ENCODE results near the gene CD96. TPM values are rescaled to one million over a fixed set of nuclear protein-coding genes. Genes with fewer than 3 reads are reported as not detected.

The CD96 gene
- total and polyA plus RNA-seq, 2 experiments from 2014 or later, result 0.91 TPM; not detected in 1

DNA sequence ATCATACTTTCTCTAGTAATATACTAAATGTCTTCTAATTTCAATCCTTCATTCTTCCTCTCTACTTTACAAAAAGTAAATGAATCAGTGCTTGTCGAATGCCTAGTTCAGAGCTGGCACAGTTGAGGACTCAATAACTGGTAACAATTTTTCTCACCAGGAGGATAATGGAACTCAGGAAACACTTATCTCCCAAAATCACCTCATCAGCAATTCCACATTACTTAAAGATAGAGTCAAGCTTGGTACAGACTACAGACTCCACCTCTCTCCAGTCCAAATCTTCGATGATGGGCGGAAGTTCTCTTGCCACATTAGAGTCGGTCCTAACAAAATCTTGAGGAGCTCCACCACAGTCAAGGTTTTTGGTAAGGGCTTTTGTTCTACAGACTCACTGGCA lies 36.9 kb downstream of the CD96 start:
- no peaks in the 10 kb centered on the region for H4K20me1 ChIP-seq (replicated peaks; ENCODE audit: insufficient read depth)
- Mint-ChIP-seq H3K27me3 (ENCODE audit: insufficient read depth, low read depth, poor library complexity) (no peaks in the 10 kb centered on the region), H3K9me3 (peaks cover 9% of the 10 kb centered on the region), H3K36me3 (ENCODE audit: low read depth) (peaks cover 1% of the 10 kb centered on the region; the same call in 2 of the 3 replicates), H3K4me1 (no peaks in the 10 kb centered on the region; the same call in 2 of the 3 replicates), H3K27ac (no peak overlapping the region), H3K4me3 (no peak overlapping the region)
- peaks cover 4% of the 10 kb centered on the region; the same call in 1 of the 2 replicates for H3K9me2 ChIP-seq (ENCODE audit: insufficient read depth)
- H3K79me2 ChIP-seq (replicated peaks; ENCODE audit: insufficient read depth), result no peaks in the 10 kb centered on the region
- H3K4me3 ChIP-seq, result no peak overlapping the region
- no peaks in the 10 kb centered on the region for H3K27me3 ChIP-seq (ENCODE audit: insufficient read depth)
- H3K4me2 ChIP-seq, result no peak overlapping the region
- no peaks in the 10 kb centered on the region for H3K4me1 ChIP-seq (ENCODE audit: insufficient read depth)
- TF ChIP-seq, protein P1, sequence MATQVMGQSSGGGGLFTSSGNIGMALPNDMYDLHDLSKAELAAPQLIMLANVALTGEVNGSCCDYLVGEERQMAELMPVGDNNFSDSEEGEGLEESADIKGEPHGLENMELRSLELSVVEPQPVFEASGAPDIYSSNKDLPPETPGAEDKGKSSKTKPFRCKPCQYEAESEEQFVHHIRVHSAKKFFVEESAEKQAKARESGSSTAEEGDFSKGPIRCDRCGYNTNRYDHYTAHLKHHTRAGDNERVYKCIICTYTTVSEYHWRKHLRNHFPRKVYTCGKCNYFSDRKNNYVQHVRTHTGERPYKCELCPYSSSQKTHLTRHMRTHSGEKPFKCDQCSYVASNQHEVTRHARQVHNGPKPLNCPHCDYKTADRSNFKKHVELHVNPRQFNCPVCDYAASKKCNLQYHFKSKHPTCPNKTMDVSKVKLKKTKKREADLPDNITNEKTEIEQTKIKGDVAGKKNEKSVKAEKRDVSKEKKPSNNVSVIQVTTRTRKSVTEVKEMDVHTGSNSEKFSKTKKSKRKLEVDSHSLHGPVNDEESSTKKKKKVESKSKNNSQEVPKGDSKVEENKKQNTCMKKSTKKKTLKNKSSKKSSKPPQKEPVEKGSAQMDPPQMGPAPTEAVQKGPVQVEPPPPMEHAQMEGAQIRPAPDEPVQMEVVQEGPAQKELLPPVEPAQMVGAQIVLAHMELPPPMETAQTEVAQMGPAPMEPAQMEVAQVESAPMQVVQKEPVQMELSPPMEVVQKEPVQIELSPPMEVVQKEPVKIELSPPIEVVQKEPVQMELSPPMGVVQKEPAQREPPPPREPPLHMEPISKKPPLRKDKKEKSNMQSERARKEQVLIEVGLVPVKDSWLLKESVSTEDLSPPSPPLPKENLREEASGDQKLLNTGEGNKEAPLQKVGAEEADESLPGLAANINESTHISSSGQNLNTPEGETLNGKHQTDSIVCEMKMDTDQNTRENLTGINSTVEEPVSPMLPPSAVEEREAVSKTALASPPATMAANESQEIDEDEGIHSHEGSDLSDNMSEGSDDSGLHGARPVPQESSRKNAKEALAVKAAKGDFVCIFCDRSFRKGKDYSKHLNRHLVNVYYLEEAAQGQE (IDR thresholded peaks at IDR 0.05; ENCODE audit: unreplicated experiment), result no peak
- TF ChIP-seq POLR2AphosphoS5 (IDR thresholded peaks at IDR 0.05; ENCODE audit: low read depth) (no peak), STAT1 (IDR thresholded peaks at IDR 0.05; ENCODE audit: unreplicated experiment) (no peak), CREB1 (CRISPR knock-in tag; IDR thresholded peaks at IDR 0.05; ENCODE audit: low read depth) (no peak), EZH2 (IDR thresholded peaks at IDR 0.05; ENCODE audit: low read depth, unreplicated experiment) (no peak), ZNF114 (CRISPR knock-in tag; IDR thresholded peaks at IDR 0.05) (no peak), EZH2phosphoT487 (IDR thresholded peaks at IDR 0.05; ENCODE audit: unreplicated experiment) (no peak), ZNF331 (CRISPR knock-in tag; IDR thresholded peaks at IDR 0.05; ENCODE audit: low read depth) (no peak), NANOG (IDR thresholded peaks at IDR 0.05; ENCODE audit: borderline replicate concordance) (no peak), JUNB (IDR thresholded peaks at IDR 0.05; ENCODE audit: unreplicated experiment) (no peak)
- TF ChIP-seq, protein P2, sequence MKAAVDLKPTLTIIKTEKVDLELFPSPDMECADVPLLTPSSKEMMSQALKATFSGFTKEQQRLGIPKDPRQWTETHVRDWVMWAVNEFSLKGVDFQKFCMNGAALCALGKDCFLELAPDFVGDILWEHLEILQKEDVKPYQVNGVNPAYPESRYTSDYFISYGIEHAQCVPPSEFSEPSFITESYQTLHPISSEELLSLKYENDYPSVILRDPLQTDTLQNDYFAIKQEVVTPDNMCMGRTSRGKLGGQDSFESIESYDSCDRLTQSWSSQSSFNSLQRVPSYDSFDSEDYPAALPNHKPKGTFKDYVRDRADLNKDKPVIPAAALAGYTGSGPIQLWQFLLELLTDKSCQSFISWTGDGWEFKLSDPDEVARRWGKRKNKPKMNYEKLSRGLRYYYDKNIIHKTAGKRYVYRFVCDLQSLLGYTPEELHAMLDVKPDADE (IDR thresholded peaks at IDR 0.05), result no peak
- TF ChIP-seq, protein P3, sequence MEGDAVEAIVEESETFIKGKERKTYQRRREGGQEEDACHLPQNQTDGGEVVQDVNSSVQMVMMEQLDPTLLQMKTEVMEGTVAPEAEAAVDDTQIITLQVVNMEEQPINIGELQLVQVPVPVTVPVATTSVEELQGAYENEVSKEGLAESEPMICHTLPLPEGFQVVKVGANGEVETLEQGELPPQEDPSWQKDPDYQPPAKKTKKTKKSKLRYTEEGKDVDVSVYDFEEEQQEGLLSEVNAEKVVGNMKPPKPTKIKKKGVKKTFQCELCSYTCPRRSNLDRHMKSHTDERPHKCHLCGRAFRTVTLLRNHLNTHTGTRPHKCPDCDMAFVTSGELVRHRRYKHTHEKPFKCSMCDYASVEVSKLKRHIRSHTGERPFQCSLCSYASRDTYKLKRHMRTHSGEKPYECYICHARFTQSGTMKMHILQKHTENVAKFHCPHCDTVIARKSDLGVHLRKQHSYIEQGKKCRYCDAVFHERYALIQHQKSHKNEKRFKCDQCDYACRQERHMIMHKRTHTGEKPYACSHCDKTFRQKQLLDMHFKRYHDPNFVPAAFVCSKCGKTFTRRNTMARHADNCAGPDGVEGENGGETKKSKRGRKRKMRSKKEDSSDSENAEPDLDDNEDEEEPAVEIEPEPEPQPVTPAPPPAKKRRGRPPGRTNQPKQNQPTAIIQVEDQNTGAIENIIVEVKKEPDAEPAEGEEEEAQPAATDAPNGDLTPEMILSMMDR (conservative IDR thresholded peaks at IDR 0.05; ENCODE audit: low read depth in 2 of 2), result no peak
- TF ChIP-seq, protein P4, sequence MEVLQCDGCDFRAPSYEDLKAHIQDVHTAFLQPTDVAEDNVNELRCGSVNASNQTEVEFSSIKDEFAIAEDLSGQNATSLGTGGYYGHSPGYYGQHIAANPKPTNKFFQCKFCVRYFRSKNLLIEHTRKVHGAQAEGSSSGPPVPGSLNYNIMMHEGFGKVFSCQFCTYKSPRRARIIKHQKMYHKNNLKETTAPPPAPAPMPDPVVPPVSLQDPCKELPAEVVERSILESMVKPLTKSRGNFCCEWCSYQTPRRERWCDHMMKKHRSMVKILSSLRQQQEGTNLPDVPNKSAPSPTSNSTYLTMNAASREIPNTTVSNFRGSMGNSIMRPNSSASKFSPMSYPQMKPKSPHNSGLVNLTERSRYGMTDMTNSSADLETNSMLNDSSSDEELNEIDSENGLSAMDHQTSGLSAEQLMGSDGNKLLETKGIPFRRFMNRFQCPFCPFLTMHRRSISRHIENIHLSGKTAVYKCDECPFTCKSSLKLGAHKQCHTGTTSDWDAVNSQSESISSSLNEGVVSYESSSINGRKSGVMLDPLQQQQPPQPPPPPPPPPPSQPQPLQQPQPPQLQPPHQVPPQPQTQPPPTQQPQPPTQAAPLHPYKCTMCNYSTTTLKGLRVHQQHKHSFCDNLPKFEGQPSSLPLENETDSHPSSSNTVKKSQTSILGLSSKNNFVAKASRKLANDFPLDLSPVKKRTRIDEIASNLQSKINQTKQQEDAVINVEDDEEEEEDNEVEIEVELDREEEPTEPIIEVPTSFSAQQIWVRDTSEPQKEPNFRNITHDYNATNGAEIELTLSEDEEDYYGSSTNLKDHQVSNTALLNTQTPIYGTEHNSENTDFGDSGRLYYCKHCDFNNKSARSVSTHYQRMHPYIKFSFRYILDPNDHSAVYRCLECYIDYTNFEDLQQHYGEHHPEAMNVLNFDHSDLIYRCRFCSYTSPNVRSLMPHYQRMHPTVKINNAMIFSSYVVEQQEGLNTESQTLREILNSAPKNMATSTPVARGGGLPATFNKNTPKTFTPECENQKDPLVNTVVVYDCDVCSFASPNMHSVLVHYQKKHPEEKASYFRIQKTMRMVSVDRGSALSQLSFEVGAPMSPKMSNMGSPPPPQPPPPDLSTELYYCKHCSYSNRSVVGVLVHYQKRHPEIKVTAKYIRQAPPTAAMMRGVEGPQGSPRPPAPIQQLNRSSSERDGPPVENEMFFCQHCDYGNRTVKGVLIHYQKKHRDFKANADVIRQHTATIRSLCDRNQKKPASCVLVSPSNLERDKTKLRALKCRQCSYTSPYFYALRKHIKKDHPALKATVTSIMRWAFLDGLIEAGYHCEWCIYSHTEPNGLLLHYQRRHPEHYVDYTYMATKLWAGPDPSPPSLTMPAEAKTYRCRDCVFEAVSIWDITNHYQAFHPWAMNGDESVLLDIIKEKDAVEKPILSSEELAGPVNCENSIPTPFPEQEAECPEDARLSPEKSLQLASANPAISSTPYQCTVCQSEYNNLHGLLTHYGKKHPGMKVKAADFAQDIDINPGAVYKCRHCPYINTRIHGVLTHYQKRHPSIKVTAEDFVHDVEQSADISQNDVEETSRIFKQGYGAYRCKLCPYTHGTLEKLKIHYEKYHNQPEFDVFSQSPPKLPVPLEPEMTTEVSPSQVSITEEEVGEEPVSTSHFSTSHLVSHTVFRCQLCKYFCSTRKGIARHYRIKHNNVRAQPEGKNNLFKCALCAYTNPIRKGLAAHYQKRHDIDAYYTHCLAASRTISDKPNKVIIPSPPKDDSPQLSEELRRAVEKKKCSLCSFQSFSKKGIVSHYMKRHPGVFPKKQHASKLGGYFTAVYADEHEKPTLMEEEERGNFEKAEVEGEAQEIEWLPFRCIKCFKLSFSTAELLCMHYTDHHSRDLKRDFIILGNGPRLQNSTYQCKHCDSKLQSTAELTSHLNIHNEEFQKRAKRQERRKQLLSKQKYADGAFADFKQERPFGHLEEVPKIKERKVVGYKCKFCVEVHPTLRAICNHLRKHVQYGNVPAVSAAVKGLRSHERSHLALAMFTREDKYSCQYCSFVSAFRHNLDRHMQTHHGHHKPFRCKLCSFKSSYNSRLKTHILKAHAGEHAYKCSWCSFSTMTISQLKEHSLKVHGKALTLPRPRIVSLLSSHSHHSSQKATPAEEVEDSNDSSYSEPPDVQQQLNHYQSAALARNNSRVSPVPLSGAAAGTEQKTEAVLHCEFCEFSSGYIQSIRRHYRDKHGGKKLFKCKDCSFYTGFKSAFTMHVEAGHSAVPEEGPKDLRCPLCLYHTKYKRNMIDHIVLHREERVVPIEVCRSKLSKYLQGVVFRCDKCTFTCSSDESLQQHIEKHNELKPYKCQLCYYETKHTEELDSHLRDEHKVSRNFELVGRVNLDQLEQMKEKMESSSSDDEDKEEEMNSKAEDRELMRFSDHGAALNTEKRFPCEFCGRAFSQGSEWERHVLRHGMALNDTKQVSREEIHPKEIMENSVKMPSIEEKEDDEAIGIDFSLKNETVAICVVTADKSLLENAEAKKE (CRISPR knock-in tag; IDR thresholded peaks at IDR 0.05), result no peak
- no peak overlapping the region for H2AFZ ChIP-seq
- no peak overlapping the region for H3K27ac ChIP-seq (ENCODE audit: low read depth)
- no peaks in the 10 kb centered on the region for H3K36me3 ChIP-seq (ENCODE audit: insufficient read depth)
- ATAC-seq (no peak), DNase-seq (ENCODE audit: low spot score) (no peak)
- no peaks in the 10 kb centered on the region for H3F3A ChIP-seq (replicated peaks; ENCODE audit: low read depth)

All from GM23338 (cell line).